Cortex of kidney (tissue), 1 donor: Measurements from ENCODE around the gene NPR2.

Source experiments
- DNase-seq: peaks from one replicate; lab custom pipeline; 2025; lab: John Stamatoyannopoulos, UW

NPR2 gene

GRCh38 chr9:35858458-35858857 is 67.1 kb downstream of the NPR2 start:
- DNase-seq: no peak
